Right lung (tissue), 5 donors: Measurements from ENCODE around the gene ZNF142. TPM values are rescaled to one million over a fixed set of nuclear protein-coding genes. Genes with fewer than 3 reads are reported as not detected.
A peak's percentile ranks its signal among the peaks of the same experiment; 100 is the strongest.

Experiments
- DNase-seq, 2 donors: peaks; one replicate each; pipeline ENCODE4 v3.0.0-alpha.2; 2013
- polyA plus RNA-seq, 5 donors: library from polyadenylated mRNA; unstranded; fragments of 120-200 nt; gene quantifications; one replicate each; pipeline versions ENCODE4 v1.2.1 to v1.2.3, GENCODE V29; 2013; ENCODE audit warnings: inconsistent platforms in 1 of 5, low replicate concordance in 1 of 5; ENCODE audit not compliant: insufficient read length in 5 of 5, insufficient read depth in 1 of 5

The ZNF142 gene
- polyA plus RNA-seq, 5 donors, result 14.2 to 18.9 (median 16.6) TPM

DNA sequence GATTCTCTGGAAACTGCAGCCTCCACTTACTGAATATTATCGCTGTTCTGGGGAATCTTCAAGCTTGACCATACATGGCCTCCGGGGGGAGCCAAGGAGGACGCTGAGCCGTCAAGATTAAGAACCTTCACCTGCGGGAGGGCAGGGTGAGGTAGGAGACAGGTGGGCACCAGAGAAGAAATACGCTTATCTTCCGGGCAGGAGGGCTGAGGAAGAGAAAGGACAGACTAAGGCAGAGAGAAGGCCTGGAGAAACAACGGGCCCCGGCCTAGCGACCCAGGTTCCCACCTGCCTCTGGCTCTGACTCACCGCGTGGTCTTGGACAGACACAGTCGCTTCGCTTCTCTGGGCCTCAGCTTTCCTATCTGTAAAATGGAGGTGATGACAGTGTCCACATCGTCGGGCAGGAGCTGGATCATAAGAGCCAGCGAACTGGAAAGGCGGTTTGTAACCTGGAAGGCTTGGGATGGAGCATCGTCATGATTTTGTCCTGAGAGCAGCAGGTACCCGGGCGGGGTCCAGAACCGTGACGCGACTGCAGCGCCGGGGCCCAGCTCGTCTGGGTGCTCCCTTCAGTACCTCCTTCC lies 659 bp downstream of the ZNF142 start:
- DNase-seq, result no peak

DNA sequence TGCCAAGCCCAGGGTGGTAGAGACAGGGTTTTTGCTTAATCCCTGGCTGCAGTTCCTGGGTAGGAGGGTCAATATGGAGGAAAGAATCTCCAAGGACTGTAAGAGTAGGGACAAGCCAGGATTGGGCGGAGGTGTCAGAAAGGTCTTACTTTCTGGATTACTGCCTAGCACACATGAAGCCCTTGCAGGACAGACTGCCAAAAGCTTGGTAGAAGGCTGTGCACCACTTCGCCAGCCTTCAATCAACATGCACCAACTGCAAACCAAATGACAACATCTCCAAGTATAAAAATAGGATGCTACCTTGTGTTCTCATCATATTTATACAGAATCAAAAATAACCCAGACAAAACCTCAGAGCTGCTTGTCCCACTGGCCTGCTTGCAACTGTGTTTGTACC lies 3.7 kb downstream of the ZNF142 start:
- DNase-seq, result no peak

- DNase-seq, result no peak
Measured at GRCh38 chr2:218648787-218649100, 10.7 kb downstream of the ZNF142 start.

DNA sequence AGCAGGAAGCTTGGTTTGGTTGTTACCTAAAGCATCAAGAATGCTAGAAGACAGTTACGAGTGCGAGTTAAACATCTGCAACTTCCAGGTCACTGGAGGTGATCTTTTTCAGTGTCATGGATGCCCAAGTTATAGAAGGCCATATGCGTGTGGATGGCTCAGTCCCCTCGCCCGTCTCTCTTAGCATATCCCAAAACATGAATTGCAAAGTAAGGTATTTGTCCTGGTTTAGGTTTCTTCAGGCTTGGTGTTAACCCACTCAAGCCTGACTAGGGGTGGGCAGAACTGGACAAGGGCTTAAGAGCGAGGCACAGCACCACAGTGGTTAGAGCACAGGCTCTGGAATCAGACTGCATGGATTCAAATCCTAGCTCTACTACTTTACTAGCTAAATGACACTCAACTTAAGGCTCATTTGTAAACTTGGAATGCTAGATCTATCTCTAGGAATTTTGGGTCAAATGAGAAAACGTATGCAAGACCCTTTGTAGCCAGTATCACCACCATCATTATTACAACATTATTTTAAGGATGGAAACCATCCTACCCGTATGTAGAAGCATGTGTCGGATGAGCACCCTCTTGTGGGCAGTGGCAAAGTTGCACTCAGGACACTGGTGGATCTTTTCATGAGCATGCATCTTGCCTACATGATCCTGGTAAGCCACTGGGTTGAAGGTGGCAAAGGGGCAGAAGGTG lies 11.2 kb downstream of the ZNF142 start:
- DNase-seq, result peak in 1 of 2 donors; percentile 22

GRCh38 chr2:218645126-218645525 lies 14.3 kb downstream of the ZNF142 start:
- DNase-seq, result no peak

DNA sequence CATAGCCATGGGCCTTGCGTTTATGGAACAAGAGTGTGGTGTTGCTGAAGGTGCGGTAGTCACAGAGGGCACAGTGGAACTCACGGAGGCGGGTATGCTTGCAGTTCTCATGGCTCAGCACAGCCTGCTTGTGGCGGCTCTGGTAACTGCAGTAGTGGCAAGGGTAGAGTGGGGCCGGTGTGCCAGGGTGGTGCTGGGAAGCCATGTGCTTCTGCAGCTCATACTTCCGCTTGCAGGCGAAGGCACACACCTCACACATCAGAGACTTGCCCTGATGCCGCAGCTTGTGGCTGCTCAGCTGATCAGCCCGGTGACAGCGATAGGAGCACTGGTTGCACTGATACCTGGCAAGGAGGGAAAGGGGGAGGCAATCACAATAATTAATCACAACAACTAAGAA lies 14.7 kb downstream of the ZNF142 start:
- DNase-seq, result no peak

- DNase-seq, result no peak
Measured at GRCh38 chr2:218643751-218644310, 15.6 kb downstream of the ZNF142 start.

DNA sequence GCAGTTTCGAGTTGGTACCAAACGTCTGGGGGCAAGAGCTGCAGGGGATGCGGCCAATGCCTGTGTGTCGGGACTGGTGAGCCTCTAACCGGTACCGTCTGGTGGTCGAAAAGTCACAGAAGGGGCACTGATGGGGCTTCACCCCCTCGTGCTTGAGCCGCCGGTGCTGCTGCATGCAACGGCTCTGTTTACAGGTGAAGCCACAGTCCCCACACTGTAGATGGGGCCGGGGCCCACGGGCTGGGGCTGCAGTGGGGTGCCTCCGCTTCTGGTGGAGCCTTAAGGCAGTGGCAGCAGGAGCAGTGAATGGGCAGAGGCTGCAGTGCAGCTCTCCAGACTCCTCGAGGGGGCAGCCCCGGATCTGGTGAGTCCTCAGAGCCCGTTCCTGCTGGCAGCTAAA lies 16.6 kb downstream of the ZNF142 start:
- DNase-seq, result no peak

DNA sequence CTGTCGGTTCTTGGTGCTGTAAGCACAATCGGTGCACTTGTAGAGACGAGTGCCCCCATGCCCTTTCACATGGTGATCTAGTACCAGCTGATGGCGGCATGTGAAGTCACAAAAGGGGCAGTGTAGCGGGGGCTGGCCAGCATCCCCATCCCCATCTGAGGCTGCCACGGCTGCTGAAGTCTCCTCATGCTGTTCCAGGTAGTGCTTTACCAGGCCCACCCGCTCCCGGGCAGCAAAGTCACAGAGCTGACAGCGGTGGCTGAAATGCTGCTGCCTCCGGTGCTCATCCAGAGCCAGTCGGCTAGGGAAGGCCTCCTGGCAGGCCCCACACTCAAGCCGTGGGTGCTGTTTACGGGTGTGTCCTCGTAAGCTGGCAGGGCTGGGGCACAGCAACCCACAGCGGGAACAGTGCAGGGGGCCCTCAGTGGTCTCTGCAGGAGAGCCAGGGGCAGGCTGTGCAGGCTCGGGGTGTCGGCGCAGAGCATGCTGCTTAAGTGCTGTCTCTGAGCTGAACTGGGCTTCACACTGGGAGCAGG lies 17.2 kb downstream of the ZNF142 start:
- DNase-seq, result no peak

DNA sequence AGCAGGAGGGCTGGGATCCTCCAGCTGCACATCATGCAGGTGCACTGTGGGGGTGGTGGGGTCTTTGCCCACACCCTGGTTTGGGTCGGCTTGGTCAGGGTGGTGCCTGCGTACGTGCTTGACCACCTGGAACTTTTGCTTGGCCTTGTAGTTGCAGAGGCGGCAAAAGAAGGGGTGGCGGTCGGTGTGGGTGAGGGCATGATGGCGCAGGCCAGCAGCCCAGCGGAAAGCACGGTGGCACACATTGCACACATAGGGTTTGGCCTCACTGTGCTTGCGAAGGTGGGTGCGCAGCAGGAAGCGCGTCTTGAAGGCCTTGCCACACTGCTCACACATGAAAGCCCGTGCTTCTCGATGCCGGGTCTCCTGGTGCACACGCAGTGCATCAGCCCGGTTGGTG lies 21.1 kb downstream of the ZNF142 start:
- DNase-seq, result no peak

- no peak for DNase-seq
Measured at GRCh38 chr2:218635719-218636118, 23.7 kb downstream of the ZNF142 start.

DNA sequence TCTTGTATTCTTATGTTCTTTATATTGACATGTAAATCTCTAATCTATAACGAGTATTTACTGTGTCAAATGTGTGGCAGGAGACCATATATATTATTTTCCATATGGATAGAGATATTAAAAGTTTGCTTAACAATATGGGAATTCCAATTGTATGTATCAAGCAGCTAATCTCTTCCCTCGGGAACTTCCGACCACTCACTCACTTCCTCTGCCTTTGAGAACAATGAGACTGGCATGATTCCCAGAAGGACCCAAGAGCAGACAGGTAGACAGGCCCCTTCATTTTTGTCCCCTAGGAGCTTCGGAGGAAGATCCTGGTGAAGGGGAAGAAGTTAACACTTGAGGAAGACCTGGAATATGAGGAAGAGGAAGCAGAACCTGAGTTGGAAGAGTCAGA lies 27.6 kb downstream of the ZNF142 start:
- DNase-seq, result no peak

DNA sequence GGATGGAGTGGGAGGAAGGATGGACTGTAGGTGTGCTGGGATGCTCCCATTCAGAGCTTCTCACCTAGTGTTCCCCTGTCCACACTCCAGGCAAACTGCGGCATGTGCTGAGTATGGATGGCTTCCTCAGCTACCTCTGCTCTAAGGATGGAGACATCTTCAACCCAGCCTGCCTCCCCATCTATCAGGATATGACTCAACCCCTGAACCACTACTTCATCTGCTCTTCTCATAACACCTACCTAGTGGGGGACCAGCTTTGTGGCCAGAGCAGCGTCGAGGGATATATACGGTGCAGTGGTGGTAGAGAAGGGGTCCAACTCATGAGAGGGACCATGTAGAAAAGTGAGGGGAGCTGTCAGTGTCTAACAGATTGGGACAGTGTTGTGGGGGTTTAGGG lies 31.5 kb downstream of the ZNF142 start:
- DNase-seq, result no peak

GRCh38 chr2:218626369-218626768 lies 33.1 kb downstream of the ZNF142 start:
- DNase-seq, result no peak

GRCh38 chr2:218623366-218623705 lies 36.1 kb downstream of the ZNF142 start:
- DNase-seq, result no peak

DNA sequence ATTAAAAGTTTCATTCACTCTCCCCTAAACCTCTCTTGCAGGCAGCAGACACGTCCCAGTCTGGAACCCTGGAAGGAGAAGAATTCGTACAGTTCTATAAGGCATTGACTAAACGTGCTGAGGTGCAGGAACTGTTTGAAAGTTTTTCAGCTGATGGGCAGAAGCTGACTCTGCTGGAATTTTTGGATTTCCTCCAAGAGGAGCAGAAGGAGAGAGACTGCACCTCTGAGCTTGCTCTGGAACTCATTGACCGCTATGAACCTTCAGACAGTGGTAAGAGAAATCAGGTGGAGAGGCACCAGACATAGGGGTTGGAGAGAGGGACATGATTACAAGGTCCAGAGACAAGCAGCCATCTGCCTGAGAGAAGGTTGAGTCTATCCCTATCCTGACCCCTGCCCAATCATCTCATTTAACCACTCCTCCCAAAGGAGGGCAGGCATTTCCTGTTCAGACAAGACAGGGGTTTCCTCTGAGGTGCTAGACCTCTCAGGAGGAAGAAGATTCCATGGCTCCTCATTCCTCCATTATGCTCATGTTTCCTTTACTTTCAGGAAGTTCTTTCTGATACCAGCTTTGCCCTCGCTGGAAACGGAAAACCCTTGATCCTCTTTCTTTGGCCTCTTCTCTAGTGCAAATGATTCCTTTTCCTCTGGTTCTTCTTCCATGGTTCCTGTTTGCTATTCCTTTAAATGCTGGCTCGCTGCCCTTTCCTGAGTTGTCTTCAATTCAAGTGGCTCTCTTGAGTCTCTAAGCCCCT lies 36.6 kb downstream of the ZNF142 start:
- DNase-seq, result no peak

GRCh38 chr2:218621007-218621406 lies 38.4 kb downstream of the ZNF142 start:
- DNase-seq, result no peak

GRCh38 chr2:218618102-218618860 lies 41.1 kb downstream of the ZNF142 start:
- DNase-seq, result no peak

- no peak for DNase-seq
Measured at GRCh38 chr2:218615868-218616315, 43.5 kb downstream of the ZNF142 start.

GRCh38 chr2:218607436-218608115 lies 51.8 kb downstream of the ZNF142 start, which contains the start of gene PLCD4:
Gene PLCD4 (plus strand): TSS chr2:218607899. CDS start chr2:218615740, 7,841 bp downstream.
- peak; percentile 21 to 43 for DNase-seq

- peak; percentile 19 to 20 for DNase-seq
Measured at GRCh38 chr2:218605432-218605831, 54.0 kb downstream of the ZNF142 start.
